SHP77 (cell line): Measurements from ENCODE around the gene CD151.

Experiments
- DNase-seq, 2 experiments: peaks; one replicate each; lab custom pipeline; 2025; lab: John Stamatoyannopoulos, UW

CD151 gene

DNA sequence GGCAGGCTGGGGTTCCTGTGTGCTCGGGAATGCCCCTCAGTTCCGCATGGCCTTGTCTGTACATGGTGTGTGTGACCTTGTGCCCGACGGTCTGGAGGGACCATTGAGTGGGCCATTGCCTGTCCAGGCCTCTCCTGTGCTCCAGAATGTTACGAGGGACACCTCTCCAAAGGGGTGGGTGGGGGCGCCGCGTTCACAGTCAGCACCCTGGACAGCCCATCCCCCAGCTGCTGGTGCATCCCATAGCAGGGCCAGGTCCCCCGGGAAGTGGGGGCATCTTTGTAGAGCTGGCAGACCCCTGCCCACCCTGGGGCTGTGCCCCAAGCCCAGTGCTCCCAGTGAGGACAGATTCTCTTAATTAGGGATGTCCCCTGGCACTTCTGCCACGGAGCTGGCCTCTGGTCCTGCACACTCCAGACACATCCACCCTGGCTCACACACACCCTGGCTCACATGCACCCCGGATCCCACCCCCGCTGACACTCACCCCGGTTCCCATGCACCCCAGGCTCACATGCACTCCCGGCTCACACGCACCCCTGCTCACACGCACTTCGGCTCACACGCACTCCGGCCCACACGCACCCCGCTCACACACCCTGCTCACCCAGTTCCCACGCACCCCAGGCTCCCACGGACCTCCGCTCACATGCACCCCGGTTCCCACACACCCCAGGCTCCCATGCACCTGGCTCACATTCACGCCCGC lies 25.5 kb downstream of the CD151 start:
- no peak for DNase-seq

DNA sequence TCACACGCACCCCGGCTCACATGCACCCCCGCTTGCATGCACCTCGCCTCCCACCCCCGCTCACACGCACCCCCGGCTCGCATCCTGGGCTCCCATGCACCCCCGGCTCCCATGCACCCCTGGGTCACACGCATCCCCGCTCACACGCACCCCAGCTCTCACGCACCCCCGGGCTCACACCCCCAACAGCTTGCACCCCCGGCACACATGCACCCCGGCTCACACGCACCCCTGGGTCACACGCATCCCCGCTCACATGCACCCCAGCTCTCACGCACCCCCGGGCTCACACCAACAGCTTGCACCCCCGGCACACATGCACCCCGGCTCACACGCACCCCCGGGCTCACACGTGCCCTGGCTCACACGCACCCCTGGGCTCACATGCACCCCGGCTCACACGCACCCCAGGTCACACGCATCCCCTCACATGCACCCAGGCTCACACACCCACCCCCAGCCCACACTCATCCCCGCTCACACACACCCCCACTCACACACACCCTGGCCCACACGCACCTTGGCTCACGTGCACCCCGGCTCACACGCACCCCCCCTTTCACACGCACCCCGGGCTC lies 26.1 kb downstream of the CD151 start:
- no peak for DNase-seq

DNA sequence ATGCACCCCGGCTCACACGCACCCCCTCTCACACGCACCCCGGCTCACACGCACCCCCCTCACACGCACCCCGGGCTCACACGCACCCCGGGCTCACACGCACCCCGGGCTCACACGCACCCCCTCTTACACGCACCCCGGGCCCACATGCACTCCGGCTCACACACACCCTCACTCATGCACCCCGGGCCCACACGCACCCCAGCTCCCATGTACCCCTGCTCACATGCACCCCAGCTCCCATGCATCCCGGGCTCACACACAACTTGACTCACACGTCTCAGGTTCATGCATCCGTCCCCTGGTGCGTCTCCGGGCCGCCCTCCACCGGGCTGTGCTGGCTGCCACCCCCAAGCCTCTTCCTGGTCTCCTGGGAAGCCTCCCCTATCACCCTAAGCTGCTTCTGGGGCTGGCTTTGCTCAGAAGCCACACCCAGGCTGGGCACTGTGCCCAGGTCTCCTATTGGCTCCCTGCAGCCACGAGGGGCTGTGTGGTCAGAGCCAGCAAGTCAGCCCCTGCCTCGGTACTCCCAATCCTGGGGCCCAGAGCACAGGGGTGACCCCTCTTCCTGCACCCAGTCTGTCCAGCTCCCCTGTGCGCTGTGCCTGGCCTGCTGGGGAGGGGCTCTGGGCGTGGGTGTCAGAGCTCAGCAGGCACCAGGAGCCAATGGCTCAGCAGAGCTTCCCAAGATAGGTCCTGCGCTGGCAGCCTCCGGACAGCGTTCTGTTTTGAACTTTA lies 26.8 kb downstream of the CD151 start:
- DNase-seq: no peak

DNA sequence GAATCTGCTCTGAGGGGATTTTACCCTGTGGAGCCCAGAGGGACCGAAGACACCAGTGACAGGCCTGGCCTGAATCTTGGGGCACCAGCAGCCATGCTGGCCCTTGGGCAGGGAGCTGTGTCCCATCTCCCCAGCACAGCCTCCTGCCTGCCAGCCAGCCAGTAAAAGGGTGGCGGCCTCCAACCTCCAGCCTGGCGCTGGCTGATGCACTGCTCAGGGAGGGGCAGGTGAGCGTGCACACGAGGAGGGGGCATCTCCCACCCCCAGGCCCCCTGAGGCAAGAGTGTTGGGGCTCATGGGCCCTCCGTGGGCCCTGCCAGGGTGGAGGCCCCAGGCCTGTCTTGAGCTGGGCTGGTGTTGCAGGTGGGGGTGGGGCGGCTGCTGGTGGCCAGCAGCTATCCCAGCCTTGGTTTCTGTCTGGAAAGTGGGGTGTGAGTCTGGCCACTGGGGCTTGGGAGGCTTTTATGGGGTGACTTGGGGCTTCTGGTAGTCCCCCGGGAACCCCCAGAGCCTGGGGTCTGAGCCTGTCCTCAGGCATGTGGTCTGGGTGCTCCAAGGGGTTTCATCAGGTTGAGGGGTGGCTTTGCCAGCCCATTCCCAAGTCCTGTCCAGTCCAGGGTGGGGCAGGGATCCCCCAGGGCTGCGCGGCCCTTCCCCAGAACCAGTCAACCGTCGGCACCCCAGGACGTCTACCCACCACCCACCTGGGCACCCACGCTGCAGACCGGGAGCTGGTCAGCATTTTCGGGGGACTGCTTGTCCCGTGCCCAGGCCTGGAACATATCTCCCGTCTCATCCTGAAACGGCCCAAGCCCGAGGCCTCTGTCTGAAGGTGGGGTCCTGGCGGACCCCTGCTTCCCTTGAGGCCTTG lies 27.7 kb downstream of the CD151 start:
- DNase-seq: no peak

DNA sequence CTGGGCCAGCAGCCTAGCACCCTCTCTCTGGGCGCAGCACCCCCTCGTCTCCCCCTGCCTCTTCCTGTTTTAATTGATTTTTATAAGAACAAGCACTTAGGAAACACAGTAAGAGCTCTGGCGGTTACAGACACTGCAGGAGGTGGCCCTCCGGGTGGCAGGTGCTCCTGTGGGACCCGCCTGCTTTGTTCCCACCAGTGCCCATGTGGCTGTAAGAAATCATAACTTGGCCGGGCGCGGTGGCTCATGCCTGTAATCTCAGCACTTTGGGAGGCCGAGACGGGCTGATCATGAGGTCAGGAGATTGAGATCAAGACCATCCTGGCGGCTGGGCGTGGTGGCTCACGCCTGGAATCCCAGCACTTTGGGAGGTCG lies 28.3 kb downstream of the CD151 start:
- DNase-seq: no peak

DNA sequence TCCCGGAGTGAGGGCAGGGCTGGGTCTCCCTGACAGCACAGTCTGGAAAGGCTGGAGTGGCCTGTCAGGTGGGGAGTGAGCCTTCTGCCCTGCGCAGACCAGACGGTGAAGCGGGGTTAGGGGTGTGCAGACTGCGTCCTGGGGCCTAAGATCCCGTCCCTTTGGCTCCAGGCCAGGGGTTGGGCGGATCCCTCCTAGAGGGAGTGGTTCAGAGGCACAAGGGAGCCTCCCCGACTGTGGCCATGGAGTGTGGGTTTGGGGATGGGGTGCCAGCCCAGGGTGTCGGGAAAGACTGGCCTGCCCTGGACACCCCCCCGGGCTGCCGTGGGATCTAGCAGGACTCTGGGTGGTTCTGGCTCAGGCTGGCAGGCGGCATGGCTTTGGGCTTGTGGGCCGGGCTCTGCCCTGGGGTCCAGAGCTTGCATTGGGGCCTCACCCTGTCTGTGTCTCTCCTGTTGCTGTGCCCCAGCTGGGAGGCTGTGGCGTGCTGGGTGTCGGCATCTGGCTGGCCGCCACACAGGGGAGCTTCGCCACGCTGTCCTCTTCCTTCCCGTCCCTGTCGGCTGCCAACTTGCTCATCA lies 29.4 kb downstream of the CD151 start:
- no peak for DNase-seq

DNA sequence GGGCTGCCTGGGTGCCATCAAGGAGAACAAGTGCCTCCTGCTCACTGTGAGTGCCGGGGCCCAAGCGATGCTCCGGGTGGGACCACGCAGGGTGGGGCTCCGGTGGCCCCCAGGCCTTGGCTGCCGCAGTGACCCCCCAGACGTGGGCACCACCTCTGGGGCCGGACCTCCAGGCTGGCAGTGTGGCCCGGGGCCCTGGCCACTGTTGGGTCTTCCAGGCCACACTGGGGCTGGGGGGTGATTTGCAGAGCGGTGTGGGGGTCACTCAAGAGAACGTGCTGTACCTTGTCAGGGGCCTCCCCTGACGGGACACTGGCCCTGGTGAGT lies 29.9 kb downstream of the CD151 start:
- DNase-seq: no peak

DNA sequence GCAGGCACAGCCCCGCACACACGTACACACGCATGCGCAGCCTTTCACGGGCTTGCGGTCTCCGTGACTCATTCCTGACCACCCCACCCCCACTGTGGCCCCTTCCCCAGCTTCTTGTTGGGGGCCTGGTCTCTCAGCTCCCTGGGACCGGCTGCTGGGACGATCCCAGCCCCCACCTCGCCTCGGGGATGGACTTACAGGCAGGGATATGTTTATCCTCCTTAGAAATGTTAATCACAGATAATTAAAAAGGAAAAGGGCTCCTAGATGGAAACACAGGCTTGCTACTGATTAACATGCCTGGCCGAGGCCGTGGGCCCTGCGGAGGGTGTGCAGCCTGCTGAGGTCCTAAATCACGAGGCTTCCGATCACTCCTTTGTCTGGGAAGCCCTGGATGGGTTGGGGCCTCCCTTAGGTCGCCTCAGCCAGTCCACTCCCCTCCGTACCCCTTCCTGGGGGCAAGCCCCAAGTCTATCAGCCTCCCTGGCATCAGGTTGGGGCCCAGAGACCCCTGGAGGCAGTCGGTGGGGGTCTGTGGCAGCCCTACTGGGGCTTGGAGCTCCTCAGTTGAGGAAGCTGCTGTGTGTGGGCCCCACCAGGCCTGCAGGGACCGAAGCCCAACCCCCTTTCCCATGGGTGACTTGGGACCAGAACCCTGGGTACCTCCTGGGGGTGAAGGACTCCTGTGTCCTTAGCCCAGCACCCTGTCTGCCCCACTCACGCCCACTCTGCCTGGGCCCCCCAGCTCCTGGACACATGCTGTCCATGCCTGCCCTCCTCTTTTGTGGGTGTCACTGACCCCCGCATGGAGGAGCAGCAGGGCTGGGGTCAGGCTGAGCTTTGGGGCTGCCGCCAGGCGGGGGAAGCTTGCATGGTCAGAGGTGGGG lies 30.5 kb downstream of the CD151 start:
- DNase-seq: no peak

DNA sequence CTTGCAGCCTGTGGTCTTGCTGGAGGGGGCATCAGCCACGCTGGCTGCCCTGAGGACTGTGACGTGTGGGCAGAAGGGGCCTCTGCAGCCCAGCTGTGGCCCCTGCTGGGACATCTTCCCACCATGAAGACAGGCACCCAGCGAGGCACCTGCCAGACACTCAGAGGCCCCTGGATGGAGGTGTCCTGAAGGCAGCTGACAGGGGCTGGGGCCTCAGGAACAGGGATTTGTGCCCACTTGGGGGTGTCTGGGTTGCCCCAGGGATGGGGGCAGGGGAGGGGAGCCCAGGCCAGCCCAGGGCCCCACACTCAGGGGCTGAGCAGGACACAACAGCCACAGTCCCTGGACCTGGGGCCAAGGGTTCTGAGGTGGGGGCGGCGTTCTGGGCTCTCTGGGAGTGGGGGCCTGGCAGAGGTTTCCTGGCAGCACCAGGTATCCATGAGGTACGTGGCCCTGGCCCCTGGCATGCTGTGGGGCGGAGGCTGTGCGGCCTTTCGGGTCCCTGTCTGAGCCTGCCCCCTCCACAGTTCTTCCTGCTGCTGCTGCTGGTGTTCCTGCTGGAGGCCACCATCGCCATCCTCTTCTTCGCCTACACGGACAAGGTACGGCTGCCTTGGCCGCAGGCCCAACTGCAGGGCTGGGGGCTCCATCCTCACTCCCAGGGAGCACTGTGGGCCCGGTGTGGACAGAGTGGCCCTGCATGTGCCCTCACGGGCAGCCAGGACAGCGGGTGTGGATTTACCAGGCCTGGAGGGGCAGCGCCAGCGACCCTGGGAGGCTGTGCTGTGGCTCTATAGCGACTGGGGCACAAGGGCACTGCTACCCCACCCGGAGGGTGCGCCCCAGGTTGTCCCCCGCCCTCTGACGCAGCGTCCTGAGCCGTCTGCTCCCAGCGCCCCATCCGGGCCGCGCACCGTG lies 31.4 kb downstream of the CD151 start:
- no peak for DNase-seq

DNA sequence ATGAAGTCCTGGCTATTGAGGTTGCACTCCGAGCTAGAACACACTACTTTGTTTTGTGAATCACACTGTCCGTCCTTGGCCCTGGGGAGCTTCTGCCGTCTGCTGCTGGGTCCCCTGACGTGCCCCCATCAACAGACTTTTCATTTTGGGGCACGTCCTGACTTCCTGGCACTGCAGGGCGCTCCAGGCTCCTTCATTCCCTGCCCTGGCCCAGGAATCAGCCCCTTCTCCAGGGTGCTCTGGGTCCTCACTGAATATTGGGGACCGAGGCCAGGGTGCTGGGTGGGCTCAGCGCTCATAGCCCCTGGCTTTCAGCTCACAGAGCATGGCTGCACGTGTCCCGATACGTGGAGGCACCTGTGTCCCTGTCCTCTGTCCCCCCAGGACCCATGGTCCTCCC lies 32.1 kb downstream of the CD151 start:
- DNase-seq: no peak

DNA sequence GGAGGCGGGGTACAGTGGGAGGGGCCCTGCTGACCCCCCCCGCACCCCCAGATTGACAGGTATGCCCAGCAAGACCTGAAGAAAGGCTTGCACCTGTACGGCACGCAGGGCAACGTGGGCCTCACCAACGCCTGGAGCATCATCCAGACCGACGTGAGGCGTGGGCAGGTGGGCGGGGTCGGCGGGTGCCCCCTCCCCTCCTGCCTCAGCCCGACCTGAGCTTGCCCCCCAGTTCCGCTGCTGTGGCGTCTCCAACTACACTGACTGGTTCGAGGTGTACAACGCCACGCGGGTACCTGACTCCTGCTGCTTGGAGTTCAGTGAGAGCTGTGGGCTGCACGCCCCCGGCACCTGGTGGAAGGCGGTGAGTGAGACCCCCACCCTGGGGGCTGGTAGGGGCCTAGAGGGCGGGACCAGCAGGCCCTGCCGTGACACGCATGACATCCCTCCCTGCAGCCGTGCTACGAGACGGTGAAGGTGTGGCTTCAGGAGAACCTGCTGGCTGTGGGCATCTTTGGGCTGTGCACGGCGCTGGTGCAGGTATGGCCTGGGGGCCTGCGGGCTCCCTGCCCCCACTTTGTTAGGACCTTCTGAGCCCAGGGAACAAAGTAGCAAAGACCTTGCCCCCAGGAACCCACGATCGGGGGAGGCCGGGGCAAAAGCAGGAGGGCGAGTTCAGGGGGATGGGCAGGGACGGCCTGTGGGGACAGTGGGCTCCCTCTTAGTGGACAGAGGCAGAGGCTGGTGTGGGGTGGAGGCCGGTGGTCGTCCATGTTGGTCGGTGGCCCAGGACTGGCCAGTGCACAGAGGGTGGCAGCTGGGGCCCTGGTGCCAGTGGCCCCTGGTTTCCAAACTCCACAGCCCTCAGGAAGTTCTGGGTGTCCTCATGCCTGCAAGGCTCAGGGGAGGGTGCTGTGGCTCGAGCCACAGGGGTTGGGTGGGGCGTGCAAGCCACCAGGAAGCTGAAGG lies 33.0 kb downstream of the CD151 start:
- DNase-seq: no peak

DNA sequence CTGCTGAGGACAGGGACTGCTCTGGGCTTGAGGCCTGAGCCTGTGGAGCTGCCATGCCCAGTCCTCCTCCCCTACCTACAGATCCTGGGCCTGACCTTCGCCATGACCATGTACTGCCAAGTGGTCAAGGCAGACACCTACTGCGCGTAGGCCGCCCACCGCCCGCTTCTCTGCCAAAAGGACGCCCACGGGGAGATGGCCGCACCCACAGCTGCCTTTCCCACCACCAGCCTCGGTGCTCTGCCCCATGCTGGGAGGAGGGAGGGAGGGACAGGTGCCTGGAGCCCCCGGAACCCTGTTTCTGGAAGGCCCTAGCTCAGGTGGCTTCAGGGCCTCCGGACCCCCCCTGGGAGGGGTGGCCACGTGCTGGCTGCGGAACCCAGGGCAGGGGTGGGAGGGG lies 33.7 kb downstream of the CD151 start:
- DNase-seq: no peak

DNA sequence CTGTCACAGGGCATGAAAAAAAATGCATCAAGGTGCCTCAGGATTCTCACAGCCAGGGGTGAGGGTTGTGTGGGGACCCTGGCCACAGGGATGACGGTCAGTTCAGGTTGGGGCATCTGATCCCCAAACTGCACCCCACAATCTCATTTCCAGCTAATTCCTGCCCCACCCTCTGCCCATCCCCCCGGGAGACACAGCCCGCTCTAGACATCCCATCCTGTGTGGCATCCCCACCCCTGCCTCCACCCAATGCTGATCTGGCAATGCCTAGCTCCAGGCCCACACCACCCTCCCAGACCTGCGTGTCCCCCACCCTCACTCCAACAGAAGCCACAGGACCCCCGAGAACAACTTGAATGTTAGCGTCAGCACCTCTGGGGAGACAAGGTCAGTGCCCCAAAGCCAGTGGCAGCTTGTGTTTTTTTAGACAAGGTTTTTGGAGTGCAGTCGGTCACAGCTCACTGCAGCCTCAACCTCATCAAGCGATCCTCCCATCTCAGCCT lies 35.2 kb downstream of the CD151 start:
- no peak for DNase-seq

DNA sequence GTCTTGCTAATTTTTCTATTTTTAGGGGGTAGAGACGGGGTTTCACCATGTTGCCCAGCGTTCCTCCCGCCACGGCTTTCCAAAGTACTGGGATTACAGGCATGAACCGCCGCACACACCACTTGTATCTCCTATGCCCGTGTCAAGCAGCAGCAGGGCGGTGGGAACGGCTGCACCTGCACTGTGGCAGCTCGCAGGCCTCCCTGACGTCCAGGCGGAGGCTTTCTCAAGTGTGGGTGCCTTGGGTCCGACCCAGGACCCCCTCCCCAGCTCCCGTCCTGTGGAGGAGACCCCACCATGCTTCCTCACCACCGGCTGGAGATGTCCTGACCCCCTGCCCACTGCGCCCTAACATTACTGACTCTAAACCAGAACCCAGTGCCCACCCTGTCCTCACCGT lies 35.6 kb downstream of the CD151 start:
- no peak for DNase-seq

DNA sequence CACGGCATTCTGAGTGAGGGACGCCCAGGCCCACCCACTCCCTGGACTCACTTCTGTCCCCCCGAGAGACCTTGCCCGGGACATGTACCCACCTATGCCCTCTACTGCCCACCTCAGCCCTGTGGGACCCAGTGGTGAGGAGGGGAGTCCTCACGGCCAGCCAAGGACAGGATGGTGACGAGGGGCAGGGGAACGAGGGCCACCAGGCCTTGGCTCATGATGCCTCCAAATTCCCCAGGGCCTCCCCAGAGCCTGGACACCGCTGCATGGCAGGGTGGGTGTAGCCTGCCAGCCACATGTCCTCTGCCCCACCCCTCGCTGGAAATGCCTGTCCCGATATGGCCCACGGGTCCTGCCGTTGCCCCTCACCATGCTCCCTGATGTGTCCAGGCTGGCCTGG lies 36.0 kb downstream of the CD151 start:
- DNase-seq: no peak

DNA sequence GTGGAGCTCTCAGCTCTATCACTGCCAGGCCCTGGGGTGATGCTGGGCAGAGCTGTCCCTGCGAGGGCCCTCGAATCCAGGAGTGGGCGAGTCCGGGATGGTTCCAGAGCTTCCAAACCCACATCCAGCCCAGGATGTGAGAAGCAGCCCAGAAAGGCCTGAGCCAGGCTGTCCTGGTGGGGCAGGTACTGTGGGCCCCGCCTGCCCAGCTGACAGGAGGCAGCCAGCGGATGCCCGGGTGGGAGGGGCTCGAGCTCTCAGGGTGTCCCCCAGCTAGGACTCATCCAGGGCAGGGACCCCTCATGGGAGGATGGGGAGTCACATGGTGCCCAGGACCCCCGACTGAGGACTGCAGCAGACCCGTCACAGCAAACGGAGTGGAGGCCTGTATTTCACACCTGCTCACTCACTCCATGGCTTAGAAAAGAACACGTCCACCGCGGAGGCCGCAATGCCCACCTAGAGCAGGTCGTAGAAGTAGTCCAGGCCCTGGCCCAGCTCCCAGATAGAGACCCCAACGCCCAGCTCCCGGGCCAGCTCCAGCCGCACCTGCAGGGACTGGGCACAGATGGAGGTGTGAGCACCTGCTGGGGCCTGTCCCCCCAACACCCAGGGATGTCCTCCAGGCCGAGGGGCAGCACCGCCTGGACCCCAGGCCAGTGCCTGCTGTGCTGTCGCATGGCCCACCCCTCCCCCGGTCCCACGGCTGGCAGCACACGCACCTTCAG lies 36.8 kb downstream of the CD151 start:
- DNase-seq: no peak

DNA sequence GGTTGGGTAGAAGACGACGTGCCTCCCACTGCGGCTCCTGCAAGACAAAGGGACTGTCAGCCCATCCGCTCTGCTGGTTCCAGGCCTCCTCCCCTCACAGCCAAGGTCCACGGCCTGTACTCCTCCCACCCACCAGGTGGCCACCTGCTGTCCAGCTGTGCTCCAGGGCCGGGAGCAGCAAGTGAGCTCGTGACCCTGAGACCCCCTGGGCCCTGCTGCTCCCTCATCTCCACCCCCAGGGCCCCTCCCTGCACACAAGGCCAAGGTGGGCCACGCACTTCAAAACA lies 37.3 kb downstream of the CD151 start:
- no peak for DNase-seq

DNA sequence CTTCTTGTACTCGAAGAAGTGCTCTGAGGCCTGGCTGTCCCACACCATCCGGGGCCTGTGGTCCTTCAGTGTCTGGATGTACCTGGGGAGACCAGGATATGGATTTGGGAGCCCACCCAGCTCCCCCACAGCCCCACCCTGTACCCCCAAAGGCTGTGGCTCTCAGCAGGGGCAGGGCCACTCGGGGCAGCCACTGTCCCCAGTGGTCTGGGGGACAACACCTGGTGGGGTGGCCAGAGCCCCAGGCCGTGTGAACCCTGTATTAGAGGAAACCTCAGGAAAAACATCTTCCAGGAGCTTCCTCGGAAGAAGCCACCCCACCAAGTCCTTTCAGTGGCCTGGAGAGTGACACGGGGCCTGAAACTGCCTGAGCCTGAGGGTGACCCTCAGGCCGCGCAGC lies 37.7 kb downstream of the CD151 start:
- DNase-seq: no peak
